Stimulated activated naive CD8-positive, alpha-beta T cell treated with anti-CD3 and anti-CD28 coated beads, Interleukin-15, Interleukin-2, amounts not matched to agents 100 U/mL and 50 U/mL, for 24 hours (primary cell): ENCODE results near the gene DACH2.
A peak's percentile ranks its signal among the peaks of the same experiment; 100 is the strongest.
"Not testable (repeated sequence)": the region's sequence is repeated elsewhere in the genome, so short reads cannot be mapped to it uniquely, and the experiment has no call there.

Experiments
- ATAC-seq: fragments of 150-1000 bp; cut with Tn5 transposase; one replicate; pipeline ENCODE4 v1.10.0; 2021
- DNase-seq: peaks from one replicate; pipeline ENCODE4 v3.0.0; 2021

DACH2 gene

DNA sequence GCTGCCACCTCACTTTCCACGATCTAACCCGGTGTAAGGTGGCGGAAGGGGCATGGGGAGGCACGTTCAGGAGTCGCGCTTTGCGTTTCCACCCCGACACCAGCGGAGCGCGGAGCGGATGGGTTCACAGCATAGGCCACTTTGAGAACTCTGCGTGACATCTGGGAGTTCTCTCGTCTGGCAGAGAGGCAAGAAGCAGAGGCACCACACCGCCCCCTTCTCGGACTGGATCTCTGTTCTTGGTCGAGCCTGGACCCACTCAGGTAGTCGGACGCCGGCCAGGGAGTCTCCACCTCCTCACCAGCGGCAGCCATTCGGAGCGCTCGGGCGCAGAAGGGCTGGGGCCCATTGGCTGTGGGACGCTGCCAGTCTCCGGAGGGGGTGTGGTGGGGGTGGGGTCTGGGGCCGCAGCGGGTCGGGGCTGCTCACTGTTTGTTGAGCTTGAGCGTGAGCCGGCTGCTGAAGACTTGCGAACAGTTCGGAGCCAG, at the start of gene DACH2:
DACH2 (plus strand) TSS at position 428 of the 488 bp plus-strand sequence.
- DNase-seq (peak; percentile 23), ATAC-seq (peak; percentile 85)

GRCh38 chrX:86102341-86102740, 45.9 kb upstream of the DACH2 start:
- ATAC-seq (no peak), DNase-seq (no peak)

DNA sequence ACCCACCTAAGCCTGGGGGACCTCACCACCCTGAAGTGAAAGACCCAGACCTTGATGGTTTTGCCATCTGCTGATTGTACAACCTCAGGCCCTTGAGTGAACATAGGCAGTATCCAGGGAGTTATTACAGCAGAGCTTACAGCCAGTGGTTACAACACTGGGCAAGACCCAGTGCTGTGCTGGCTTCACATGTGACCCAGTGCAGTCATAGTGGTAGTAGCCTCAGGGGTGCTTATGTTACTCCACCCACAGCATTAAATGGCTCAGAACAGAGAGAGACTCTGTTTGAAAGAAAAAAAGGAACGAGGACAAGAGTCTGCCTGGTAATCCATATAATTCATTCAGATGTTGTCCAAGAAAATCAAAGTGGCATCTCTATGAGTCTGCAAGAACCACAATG, 45.2 kb upstream of the DACH2 start:
- DNase-seq, result no peak
- no peak for ATAC-seq

GRCh38 chrX:86104526-86104925, 43.7 kb upstream of the DACH2 start:
- ATAC-seq (no peak), DNase-seq (no peak)

GRCh38 chrX:86121916-86122315, 26.3 kb upstream of the DACH2 start:
- ATAC-seq, result no peak
- DNase-seq, result no peak

- ATAC-seq (no peak), DNase-seq (no peak)
Measured at GRCh38 chrX:86133761-86134160, 14.5 kb upstream of the DACH2 start.

DNA sequence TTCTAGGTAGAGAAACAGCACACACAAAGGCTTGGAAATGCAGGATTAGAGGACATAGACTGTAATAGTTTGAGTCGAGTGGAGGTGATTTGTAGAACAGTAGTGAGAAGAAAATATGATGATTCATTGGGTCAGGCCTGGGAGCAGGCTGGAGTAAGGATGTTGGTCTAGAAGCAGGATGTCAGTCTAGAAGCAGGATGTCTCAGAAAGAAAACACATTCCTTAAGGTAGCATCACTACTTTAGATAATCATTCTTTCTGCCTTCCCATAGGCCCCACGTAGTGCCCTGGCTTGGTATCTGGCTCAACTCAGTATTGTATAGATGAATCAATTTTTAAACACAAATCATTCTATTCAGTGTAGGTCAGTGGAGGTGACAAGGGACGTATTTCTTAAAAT, 11.2 kb upstream of the DACH2 start:
- no peak for ATAC-seq
- no peak for DNase-seq

- ATAC-seq, result no peak
Measured at GRCh38 chrX:86141786-86142185, 6.5 kb upstream of the DACH2 start.

GRCh38 chrX:86146102-86146501, 2.1 kb upstream of the DACH2 start:
- ATAC-seq (no peak), DNase-seq (no peak)

More at GRCh38 chrX:86141786-86142185, 6.5 kb upstream of the DACH2 start:
- DNase-seq, result no peak

DNA sequence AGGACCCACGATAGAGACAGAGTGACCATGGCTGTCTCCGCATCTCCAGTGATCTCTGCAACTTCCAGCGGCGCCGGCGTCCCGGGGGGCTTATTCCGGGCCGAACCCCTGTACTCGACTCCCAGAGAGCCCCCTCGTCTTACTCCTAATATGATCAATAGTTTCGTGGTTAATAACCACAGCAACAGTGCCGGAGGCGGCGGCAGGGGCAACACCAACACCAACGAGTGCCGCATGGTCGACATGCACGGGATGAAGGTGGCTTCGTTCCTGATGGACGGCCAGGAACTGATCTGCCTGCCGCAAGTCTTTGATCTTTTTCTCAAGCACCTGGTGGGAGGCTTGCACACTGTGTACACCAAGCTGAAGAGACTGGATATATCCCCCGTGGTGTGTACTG, 343 bp downstream of the DACH2 start:
- ATAC-seq (no peak), DNase-seq (no peak)

DNA sequence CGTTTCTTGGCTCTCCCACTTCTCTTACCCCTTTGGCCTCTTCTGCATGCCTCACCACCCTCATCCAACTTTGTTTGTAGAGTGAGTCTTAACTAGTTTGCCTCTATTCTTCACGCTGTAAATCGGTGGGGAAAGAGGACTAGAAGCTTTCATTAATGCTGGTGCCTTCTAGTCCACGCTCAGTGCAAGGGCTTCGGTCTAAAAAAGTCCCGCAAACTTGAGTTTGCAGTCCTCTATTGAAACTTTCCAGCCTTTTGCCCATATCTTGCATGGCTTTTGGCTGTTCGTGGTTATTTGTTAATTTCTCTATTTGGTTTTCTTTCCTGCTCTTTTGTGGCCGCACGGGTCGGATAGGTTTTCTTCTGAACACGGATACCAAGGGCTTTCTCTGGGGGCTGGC, 868 bp downstream of the DACH2 start:
- ATAC-seq (no peak), DNase-seq (no peak)

GRCh38 chrX:86154553-86154952, 6.3 kb downstream of the DACH2 start:
- no peak for DNase-seq
- ATAC-seq, result no peak

GRCh38 chrX:86171366-86171765, 23.1 kb downstream of the DACH2 start:
- ATAC-seq, result no peak
- no peak for DNase-seq

DNA sequence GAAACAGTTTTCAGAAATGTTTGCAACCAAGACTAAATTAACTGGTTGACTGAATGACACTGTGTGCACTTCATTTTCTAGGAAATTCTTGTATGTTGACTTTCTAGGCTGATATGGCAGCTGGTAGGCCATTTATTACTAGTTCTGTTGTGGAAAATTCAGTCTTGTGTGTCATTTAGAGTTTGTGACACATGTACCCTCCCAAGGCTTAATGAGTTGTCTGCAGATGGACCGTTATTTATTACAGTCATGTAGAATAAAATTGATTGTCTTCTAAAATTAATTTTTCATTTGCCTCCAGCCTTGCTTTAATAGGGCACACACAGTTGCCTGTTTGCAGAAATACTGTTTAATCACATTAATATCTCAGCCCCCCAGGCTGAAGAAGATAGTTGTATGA, 30.7 kb downstream of the DACH2 start:
- DNase-seq (no peak), ATAC-seq (no peak)

GRCh38 chrX:86181325-86181724, 33.1 kb downstream of the DACH2 start:
- not testable (repeated sequence) for DNase-seq, ATAC-seq

DNA sequence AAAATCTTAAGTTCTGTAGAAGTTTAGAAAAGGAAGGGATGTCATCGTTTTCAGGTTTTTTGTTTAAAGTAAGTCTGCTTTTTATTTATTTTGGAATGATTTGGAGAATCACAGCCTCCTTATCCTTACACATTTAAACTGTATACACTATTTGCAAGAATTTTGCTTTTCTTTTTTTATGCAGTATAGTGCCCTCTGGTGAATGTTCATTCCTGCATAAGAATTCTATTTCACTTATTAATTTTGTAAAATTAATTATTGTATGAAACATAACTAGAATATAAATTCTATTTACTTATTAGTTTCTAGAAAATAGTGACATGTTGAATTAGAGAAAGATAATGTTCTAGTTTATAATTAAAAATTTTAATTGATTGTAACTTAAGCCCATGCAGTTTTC, 44.6 kb downstream of the DACH2 start:
- DNase-seq (no peak), ATAC-seq (no peak)

- no peak for ATAC-seq
- no peak for DNase-seq
Measured at GRCh38 chrX:86194758-86195157, 46.5 kb downstream of the DACH2 start.

DNA sequence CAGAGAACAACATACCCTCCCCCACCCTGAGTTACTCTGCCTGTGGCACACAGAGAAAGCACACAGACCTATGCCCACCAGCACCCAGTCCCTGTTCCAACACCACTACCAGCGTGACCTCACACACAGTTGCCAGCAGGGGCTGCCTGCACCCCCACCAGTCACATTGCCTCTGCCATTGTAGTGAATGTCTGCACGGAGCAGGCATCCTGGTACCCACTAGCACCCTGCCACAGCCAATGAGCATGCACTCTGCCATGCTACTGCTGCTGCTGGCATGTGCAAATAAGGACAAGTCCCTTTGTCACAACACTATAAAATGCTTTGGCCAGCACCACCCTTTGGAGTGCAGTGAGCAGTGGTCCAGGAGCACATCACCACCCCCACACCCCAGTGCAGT, 47.1 kb downstream of the DACH2 start:
- DNase-seq (no peak), ATAC-seq (no peak)

- DNase-seq, result no peak
- ATAC-seq, result no peak
Measured at GRCh38 chrX:86197815-86198214, 49.6 kb downstream of the DACH2 start.

- DNase-seq (no peak), ATAC-seq (no peak)
Measured at GRCh38 chrX:86210772-86211171, 62.5 kb downstream of the DACH2 start.

- DNase-seq, result no peak
- ATAC-seq, result no peak
Measured at GRCh38 chrX:86215260-86215659, 67.0 kb downstream of the DACH2 start.

DNA sequence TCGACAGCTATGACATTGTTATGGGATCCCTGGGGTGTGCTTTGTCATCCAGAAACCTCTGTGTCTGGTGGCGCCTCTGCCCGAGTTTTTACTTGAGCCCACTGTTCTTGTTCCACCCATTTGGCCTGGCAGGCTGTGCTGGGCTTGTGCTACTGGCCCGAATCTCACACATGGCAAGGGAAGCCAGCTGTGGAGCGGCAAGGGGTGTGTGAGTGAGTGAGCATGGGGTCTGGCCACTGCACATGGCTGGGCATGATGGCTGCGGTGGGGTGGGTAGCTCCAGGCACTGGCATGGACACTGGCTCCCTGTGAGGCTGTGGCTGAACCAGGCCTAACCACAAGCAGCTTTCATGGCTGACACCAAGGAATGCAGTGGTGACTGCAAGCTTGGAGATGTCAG, 89.2 kb downstream of the DACH2 start:
- ATAC-seq (no peak), DNase-seq (no peak)

GRCh38 chrX:86241547-86241946, 93.3 kb downstream of the DACH2 start:
- no peak for DNase-seq
- ATAC-seq, result no peak

GRCh38 chrX:86263526-86263925, 115.3 kb downstream of the DACH2 start:
- ATAC-seq (no peak), DNase-seq (no peak)

GRCh38 chrX:86295293-86295692, 147.0 kb downstream of the DACH2 start:
- no peak for DNase-seq

More at GRCh38 chrX:86295293-86295692, 147.0 kb downstream of the DACH2 start:
- ATAC-seq, result no peak
